SKM-1 treated with dmso at 0.1 percent for 144 hours (cell line): ENCODE data around the gene ABCB1.
A peak's percentile ranks its signal among the peaks of the same experiment; 100 is the strongest.
"Not testable (repeated sequence)": the region's sequence is repeated elsewhere in the genome, so short reads cannot be mapped to it uniquely, and the experiment has no call there.

Source experiments
- DNase-seq: peaks from one replicate; lab custom pipeline; 2025; ENCODE audit not compliant: unreplicated experiment; lab: John Stamatoyannopoulos, UW

ABCB1 gene

GRCh38 chr7:87474533-87475358 lies 125.9 kb downstream of the ABCB1 start:
- DNase-seq: peak; percentile 79

GRCh38 chr7:87473986-87474385 lies 126.7 kb downstream of the ABCB1 start:
- no peak for DNase-seq

GRCh38 chr7:87473192-87473591 lies 127.5 kb downstream of the ABCB1 start:
- DNase-seq: no peak

GRCh38 chr7:87471473-87471872 lies 129.2 kb downstream of the ABCB1 start:
- DNase-seq: no peak

GRCh38 chr7:87469204-87469603 lies 131.5 kb downstream of the ABCB1 start:
- DNase-seq: not testable (repeated sequence)

GRCh38 chr7:87465534-87465880 lies 135.2 kb downstream of the ABCB1 start:
- not testable (repeated sequence) for DNase-seq

GRCh38 chr7:87464830-87465533 lies 135.7 kb downstream of the ABCB1 start:
- DNase-seq: not testable (repeated sequence)

- no peak for DNase-seq
These were observed 136.7 kb downstream of the ABCB1 start for GRCh38 chr7:87463982-87464381.

- DNase-seq: not testable (repeated sequence)
These were observed 140.2 kb downstream of the ABCB1 start for GRCh38 chr7:87460444-87460843.

GRCh38 chr7:87459941-87460340 lies 140.7 kb downstream of the ABCB1 start:
- DNase-seq: no peak

- DNase-seq: no peak
These were observed 142.5 kb downstream of the ABCB1 start for GRCh38 chr7:87458148-87458547.

GRCh38 chr7:87456247-87456646 lies 144.4 kb downstream of the ABCB1 start:
- no peak for DNase-seq
